ENCODE data around the gene SERPINE1.
"Not testable (repeated sequence)": the region's sequence is repeated elsewhere in the genome, so short reads cannot be mapped to it uniquely, and the experiment has no call there.

Gene SERPINE1

DNA sequence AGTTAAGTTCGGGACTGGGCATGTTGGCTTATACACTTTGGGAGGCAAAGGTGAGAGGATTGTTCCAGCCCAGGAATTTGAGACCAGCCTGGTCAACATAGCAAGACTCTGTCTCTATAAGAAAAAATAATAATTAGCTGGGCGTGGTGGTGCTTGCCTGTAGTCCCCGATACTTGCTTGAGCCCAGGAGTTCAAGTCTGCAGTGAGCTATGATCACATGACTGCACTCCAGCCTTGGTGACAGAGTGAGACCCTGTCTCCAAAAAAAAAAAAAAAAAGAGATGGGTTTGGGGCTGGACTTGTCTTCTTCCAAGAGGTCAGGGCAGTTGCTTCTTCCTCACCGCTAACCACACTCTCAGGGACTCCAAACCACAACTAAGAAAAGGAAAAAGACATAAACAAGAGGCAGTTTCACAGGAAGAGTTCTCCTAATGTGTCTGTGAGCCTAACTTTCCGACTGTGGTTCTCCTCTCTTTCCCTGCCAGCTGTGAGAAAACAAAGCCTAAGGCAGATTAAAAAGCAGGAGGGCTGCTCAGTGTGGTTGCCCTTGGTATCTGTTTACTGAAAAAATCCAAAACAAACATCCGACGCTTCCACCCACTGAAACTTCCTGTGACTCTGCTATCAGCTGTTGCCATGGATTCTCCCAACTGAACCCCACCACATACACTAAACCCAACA lies 2.4 kb upstream of the SERPINE1 start:
- DNase-seq, result peak; percentile 78

DNA sequence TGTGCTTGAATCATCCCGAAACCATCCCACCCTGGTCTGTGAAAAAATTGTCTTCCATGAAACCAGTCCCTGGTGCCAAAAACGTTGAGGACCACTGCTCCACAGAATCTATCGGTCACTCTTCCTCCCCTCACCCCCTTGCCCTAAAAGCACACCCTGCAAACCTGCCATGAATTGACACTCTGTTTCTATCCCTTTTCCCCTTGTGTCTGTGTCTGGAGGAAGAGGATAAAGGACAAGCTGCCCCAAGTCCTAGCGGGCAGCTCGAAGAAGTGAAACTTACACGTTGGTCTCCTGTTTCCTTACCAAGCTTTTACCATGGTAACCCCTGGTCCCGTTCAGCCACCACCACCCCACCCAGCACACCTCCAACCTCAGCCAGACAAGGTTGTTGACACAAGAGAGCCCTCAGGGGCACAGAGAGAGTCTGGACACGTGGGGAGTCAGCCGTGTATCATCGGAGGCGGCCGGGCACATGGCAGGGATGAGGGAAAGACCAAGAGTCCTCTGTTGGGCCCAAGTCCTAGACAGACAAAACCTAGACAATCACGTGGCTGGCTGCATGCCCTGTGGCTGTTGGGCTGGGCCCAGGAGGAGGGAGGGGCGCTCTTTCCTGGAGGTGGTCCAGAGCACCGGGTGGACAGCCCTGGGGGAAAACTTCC lies 784 bp upstream of the SERPINE1 start:
- peak; percentile 93 for DNase-seq

DNA sequence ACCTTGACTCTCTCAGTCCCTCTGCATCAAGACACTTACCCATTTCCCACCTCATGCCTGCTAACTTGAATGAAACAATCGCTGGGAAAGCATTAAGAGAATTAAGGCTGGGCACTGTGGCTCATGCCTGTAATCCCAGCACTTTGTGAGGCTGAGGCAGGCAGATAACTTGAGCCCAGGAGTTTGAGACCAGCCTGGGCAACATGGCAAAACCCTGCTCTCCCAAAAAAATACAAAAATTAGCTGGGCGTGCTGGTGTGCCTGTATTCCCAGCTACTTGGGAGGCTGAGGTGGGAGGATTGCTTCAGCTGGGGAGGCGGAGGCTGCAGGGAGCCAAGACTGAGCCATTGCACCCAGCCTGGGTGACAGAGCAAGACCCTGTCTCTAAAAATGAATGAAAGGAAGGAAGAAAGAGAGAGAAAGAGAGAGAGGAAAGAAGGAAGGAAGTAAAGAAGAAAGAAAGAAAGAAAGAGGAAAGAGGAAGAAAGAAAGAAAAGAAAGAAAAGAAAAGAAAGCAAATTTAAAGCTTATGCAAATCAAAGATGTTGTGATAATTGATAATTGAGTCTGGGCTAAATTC lies 646 bp downstream of the SERPINE1 start:
- no peak for DNase-seq

DNA sequence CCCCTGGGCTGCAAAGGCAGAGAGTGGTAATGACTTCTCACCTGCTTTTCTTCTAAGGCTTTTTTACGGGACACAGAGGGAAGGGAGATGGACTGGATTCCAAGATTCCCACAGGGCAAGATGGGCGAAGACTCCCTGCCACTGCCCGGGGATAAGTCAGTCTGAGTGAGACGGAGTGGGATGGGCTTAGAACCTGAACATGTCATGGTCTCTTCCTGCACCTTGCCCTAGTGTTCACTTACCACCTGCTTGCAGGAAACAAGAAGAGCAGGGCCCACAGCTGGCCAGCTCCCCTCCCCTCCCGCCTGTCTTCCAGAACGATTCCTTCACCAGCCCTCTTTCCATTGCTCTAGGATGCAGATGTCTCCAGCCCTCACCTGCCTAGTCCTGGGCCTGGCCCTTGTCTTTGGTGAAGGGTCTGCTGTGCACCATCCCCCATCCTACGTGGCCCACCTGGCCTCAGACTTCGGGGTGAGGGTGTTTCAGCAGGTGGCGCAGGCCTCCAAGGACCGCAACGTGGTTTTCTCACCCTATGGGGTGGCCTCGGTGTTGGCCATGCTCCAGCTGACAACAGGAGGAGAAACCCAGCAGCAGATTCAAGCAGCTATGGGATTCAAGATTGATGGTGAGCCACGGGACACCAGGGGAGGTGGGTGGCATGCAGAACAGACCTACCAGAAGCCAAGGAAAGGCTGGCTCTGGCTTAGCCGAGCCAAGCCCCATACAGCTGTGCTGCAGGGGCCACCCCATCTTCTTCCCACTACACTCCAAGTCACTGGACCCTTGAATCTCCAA lies 1.3 kb downstream of the SERPINE1 start:
- DNase-seq, result no peak

DNA sequence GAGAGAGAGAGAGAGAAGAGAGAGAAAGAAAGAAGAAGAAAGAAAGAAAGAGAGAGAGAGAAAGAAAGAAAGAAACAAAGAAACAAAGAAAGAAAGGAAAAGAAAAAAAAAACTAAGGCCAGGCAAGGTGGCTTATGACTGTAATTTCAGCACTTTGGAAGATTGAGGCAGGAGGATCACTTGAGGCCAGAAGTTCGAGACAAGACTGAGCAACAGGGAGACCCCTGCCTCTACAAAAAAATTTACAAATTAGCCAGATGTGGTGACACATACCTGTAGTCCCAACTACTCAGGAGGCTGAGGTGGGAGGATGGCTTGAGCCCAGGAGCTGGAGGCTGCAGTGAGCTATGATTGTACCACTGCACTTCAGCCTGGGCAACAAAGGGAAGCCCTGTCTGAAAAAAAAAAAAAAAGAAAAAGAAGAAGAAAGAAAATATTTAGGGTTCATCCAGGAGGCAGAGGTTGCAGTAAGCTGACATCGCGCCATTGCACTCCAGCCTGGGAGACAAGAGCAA lies 2.8 kb downstream of the SERPINE1 start:
- DNase-seq, result no peak

DNA sequence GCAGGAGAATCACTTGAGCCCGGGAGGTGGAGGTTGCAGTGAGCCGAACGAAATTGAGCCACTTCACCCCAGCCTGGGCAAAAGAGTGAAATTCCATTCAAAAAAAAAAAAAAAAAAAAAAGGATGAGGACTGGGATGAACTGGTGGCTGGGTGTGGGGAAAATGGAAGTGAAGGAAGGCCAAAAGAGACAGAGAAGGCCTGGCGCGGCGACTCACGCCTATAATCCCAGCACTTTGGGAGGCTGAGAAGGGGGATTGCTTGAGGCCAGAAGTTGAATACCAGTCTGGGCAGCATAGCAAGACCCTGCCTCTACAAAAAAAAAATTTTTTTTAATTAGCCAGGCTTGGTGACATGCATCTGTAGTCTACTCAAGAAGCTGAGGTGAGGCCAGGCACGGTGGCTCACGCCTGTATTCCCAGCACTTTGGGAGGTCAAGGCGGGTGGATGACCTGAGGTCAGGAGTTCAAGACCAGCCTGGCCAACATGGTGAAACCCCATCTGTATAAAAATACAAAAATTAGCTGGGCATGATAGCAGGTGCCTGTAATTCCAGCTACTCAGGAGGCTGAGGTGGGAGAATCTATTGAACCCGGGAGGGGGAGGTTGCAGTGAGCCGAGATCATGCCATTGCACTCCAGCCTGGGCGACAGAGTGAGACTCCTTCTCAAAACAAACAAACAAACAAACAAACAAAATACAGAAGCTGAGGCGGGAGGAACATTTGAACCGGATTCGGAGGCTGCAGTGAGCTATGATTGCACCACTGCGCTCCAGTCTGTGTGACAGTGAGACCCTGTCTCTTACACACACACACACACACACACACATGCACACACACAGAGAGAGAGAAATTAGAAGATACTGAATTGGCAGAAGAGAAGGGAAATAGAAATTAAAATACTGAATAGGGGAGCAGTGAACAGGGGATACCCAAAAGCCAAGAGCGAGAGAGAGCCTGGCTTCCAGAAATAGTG lies 6.0 kb downstream of the SERPINE1 start:
- DNase-seq, result not testable (repeated sequence)

DNA sequence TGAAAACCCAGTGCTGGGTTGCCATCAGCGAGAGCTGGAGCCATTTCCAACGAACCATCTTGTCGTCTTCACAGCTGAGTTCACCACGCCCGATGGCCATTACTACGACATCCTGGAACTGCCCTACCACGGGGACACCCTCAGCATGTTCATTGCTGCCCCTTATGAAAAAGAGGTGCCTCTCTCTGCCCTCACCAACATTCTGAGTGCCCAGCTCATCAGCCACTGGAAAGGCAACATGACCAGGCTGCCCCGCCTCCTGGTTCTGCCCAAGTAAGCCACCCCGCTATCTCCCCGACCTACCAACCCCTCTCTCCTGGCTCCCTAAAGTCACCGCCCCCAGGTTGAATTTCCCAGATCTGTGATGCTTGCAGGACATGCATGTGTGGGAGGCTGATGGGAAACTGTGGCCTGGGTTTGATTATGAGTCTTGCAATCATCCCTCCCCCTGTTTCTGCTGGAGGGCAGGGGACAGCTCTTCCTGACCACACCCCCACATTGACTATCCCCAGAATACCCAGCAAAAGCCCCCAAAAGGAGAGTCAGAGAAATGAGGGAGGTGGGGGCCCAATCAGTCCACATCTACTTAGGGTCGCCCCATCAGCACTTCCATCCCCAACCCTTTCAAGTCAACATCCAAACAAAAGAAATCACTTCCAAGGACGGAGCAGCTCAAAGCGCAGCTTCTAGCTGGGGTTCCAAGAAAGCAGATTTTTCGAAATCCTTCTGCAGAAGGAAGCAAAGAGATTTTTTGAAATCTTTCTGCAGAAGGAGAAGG lies 6.9 kb downstream of the SERPINE1 start:
- peak; percentile 63 for DNase-seq

DNA sequence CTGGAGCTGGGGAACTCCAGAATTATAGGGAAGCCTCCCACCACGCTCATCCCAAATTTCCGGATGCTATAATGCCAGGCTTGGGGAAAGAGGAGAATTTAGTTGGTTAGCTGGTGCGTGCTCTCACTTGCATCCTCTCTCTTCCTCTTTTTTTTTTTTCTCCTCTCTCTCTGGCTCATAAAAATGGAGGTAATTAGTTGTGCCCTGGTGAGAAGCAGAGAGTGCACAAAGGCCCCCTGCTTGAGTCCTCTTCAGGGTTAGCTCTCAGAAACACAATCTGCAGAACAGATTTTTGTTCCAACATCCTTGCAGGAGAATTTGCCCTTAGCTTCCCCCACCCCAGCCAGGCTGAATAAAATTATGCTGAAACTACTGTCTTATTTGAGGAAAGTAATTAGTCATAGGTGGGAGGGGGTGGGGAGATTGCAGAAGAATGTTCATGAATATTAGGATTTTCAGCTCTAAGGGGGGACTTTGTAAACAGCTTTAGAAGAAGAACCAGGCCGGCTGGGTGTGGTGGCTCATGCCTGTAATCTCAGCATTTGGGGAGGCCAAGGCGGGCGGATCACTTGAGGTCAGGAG lies 7.6 kb downstream of the SERPINE1 start:
- DNase-seq, result peak; percentile 63

DNA sequence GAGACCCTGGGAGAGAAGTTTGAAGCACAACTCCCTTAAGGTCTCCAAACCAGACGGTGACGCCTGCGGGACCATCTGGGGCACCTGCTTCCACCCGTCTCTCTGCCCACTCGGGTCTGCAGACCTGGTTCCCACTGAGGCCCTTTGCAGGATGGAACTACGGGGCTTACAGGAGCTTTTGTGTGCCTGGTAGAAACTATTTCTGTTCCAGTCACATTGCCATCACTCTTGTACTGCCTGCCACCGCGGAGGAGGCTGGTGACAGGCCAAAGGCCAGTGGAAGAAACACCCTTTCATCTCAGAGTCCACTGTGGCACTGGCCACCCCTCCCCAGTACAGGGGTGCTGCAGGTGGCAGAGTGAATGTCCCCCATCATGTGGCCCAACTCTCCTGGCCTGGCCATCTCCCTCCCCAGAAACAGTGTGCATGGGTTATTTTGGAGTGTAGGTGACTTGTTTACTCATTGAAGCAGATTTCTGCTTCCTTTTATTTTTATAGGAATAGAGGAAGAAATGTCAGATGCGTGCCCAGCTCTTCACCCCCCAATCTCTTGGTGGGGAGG lies 10.8 kb downstream of the SERPINE1 start:
- no peak for DNase-seq

DNA sequence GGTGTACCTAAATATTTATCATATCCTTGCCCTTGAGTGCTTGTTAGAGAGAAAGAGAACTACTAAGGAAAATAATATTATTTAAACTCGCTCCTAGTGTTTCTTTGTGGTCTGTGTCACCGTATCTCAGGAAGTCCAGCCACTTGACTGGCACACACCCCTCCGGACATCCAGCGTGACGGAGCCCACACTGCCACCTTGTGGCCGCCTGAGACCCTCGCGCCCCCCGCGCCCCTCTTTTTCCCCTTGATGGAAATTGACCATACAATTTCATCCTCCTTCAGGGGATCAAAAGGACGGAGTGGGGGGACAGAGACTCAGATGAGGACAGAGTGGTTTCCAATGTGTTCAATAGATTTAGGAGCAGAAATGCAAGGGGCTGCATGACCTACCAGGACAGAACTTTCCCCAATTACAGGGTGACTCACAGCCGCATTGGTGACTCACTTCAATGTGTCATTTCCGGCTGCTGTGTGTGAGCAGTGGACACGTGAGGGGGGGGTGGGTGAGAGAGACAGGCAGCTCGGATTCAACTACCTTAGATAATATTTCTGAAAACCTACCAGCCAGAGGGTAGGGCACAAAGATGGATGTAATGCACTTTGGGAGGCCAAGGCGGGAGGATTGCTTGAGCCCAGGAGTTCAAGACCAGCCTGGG lies 11.4 kb downstream of the SERPINE1 start:
- peak; percentile 97 for DNase-seq

DNA sequence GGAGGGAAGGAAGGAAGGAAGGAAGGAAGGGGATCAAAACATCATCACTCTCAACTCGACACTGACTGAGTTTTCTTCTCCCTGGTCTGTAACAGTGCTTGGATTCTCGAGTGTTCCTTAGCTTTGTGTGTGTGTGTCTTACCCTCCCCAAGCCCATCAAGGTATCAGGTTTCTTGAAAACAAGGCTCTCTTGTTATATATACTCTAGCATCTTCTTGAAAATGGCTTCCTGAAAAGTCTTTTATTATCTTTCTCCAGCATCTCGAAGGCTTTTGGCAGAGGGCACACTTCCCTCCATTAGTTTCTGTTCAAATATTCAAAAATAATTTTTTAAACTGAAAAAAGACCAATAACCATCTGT lies 13.4 kb downstream of the SERPINE1 start:
- peak; percentile 47 for DNase-seq

DNA sequence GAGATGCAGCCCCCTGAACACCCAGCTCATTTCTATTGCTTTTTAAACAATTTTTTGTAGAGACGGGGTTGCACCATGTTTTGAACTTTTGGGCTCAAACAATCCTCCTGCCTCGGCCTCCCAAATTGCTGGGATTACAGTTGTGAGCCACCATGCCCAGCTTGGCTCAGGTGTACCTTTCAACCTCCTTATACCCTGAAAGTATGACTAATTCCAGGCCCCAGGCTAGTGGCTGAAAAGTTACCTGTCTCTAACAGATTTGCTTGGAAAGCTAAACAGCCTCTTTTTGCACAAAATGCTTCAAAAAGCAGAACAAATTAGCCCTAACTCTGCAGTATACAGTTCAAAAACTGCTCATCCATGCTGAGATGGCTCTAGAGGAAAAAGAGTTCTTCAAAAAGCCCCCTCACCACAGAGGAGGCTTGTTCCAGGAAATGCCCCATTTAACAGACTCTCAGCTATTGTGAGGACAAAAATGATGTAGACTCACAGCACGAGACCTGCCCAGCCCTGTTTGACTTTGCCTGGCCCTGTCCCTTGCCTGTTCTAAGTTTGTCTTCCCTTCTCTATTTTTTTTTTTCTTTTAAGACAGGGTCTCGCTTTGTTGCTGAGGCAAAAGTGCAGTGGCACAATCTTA lies 14.0 kb downstream of the SERPINE1 start:
- no peak for DNase-seq

DNA sequence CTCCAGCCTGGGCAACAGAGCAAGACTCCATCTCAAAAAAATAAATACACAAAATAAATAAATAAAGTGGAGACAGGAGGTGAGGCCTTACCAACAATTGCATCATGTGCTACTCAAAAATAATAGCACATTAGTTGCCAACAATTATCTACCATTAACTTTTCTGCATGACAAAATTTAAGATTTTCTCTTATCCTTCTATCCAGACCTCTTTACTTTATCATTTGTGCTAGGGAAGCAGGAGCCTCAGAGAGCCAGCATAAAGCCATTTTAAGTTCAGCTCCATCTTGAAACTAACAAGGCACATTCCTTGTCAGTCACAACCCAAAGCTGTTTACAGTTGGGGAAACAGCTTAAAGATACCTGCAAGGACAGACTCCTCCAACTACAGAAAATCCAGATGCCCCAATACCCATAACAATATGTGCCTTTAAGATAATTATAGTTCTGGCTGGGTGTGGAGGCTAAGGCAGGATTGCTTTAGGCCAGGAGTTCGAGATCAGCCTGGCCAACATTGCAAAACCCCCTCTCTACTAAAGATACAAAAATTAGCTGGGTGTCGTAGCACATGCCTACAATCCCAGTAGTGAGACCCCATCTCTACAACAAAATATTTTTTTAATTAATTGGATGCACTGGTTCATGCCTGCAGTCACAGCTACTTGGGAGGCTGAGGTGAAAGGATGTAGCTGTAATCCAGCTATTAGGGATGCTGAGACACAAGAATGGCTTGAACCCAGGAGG lies 25.2 kb downstream of the SERPINE1 start:
- DNase-seq, result no peak

DNA sequence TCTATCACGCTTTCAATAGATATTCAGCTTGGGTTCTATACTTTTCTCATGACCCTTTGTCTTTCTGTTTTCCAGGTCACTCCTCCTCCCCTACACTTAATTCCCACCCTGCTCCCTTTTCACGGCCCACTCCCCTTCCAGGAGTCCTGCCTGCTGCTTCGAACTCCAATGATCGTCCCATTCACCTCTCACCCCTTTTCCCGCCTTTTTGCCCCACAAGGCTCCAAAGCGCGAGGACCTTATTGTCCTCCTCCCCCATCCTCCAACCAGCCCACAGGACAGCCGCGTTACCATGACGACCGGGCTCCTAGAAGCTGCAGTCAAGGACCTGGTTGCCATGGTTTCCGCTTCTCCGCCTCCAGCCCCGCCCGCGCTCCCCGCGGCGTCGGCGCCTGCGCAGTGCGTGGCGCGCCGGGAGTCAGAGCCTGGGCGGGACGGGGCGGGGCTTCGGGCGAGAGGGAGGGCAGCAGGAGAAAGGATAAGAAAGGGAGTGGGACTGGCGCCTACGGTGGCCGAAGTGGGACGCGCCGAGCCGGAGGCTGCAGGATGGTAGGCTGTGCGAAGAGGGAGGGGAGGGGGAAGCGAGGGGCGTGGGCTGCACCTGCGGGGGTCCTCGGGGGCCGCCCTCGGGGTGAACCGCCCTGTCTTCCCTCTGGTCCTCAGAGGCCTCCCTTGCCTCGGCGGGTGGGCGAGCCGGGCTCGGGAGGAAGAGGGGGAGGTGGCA lies 27.2 kb downstream of the SERPINE1 start, which contains the start of gene AP1S1:
Gene AP1S1 (plus strand): TSS at position 508 of the 724 bp plus-strand sequence. CDS start 39 bp downstream, at position 547.
- DNase-seq, result peak; percentile 95

DNA sequence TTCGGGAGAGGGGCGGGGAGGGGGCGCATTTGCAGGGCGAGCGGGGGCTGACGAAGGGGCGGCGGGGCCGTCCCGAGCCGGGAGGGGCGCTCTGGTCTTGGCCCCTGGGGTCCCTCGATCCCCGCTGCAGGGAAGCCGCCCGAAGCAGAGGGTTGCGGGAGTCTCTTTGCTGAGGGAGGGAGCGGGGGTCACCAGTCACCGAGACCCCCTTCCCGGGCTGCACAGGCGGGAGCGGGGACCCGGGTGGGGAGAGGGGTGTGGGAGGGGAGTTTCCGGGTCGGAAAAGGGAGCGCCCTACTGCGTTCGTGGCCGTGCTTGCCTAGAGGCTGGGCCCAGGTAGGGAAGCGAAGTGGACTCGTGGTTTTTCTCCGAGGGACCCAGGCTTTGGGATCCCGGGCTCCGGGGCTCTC lies 27.8 kb downstream of the SERPINE1 start:
- no peak for DNase-seq

DNA sequence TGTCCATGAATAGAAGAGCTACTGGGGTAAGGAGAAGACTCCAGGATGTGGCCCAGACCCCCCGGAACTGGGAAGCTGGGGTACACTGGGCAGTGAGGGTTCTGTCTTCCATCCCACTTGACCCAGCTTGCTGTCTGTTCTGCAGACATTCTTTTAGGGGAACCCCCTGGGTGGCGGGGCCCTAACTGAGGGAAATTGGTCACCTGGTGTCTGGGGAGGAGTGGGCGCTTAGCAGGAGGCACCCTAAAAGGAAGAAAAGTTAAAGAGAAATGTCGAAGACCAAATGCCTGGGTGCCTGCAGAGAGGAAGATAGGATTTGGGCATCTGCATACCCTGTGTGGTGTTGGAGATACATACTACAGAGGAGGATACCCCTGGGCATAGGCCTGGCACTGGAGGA lies 28.4 kb downstream of the SERPINE1 start:
- DNase-seq, result no peak

DNA sequence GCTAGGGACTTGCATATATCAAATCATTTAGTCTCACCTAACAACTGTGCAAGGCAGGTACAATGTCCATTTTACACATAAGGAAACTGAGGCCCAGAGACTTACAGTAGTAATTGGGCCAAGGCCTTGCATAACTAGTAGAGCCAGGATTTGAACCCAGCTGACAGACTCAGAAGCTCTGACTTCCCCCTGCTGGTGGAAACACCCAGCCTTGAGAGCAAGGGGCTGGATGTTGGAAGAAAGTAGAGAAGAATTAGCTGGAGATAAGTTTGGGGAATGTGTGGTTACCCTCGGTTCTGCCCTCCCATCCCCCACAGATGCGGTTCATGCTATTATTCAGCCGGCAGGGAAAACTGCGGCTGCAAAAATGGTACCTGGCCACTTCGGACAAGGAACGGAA lies 29.4 kb downstream of the SERPINE1 start:
- DNase-seq, result no peak

Measured in fibroblast of skin of scalp (primary cell).